Measurements from ENCODE around the gene SPEF2. TPM values are rescaled to one million over a fixed set of nuclear protein-coding genes. Genes with fewer than 3 reads are reported as not detected.

Gene SPEF2
- total RNA-seq, 1 donor from 2014 or later, result 6.9 TPM

DNA sequence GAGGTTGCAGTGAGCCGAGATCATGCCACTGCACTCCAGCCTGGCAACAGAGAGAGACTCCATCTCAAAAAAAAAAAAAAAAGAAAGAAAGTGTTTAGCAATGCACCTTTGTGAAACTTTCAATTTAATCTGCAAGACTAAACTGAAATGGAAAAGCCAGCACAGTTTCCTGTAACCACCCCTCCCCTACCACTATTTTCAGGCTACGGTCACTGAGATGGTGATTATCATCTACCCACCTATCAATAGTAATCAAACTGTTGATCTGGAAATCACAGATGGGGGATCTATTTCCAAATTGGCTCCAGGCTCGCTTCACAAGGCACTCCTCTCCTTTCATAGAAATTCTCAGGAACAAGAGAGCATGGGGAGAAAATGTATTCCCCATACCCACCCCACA, 208.4 kb downstream of the SPEF2 start:
- TF ChIP-seq CTCF (conservative IDR thresholded peaks at IDR 0.05), result no peak
- H3K4me1 Mint-ChIP-seq, result no peaks in the 10 kb centered on the region
- no peaks in the 10 kb centered on the region for H3K27me3 Mint-ChIP-seq (ENCODE audit: low read depth)
- DNase-seq (ENCODE audit: low read depth, low spot score), result no peak
- H3K9me3 Mint-ChIP-seq, result no peaks in the 10 kb centered on the region
- H3K4me3 Mint-ChIP-seq, result no peak overlapping the region
- no peak overlapping the region for H3K27ac Mint-ChIP-seq (ENCODE audit: unreplicated experiment)
- no peaks in the 10 kb centered on the region for H3K36me3 Mint-ChIP-seq (ENCODE audit: low read depth)

GRCh38 chr5:35826554-35826953, 208.9 kb downstream of the SPEF2 start:
- Mint-ChIP-seq H3K27me3 (ENCODE audit: low read depth) (no peaks in the 10 kb centered on the region), H3K4me3 (no peak overlapping the region), H3K27ac (ENCODE audit: unreplicated experiment) (peak overlapping the region; percentile 71), H3K36me3 (ENCODE audit: low read depth) (no peaks in the 10 kb centered on the region), H3K9me3 (no peaks in the 10 kb centered on the region), H3K4me1 (no peaks in the 10 kb centered on the region)
- TF ChIP-seq CTCF (conservative IDR thresholded peaks at IDR 0.05), result no peak
- no peak for DNase-seq (ENCODE audit: low read depth, low spot score)

GRCh38 chr5:35828082-35828598, 210.5 kb downstream of the SPEF2 start:
- no peaks in the 10 kb centered on the region for H3K36me3 Mint-ChIP-seq (ENCODE audit: low read depth)
- no peak for DNase-seq (ENCODE audit: low read depth, low spot score)
- H3K4me1 Mint-ChIP-seq, result no peaks in the 10 kb centered on the region
- no peak for TF ChIP-seq CTCF (conservative IDR thresholded peaks at IDR 0.05)
- no peak overlapping the region for H3K4me3 Mint-ChIP-seq
- H3K9me3 Mint-ChIP-seq, result no peaks in the 10 kb centered on the region
- H3K27ac Mint-ChIP-seq (ENCODE audit: unreplicated experiment), result no peak overlapping the region
- no peaks in the 10 kb centered on the region for H3K27me3 Mint-ChIP-seq (ENCODE audit: low read depth)

- TF ChIP-seq CTCF (conservative IDR thresholded peaks at IDR 0.05), result no peak
- no peaks in the 10 kb centered on the region for H3K4me1 Mint-ChIP-seq
- DNase-seq (ENCODE audit: low read depth, low spot score), result no peak
Measured at GRCh38 chr5:35830587-35830986, 212.9 kb downstream of the SPEF2 start.

DNA sequence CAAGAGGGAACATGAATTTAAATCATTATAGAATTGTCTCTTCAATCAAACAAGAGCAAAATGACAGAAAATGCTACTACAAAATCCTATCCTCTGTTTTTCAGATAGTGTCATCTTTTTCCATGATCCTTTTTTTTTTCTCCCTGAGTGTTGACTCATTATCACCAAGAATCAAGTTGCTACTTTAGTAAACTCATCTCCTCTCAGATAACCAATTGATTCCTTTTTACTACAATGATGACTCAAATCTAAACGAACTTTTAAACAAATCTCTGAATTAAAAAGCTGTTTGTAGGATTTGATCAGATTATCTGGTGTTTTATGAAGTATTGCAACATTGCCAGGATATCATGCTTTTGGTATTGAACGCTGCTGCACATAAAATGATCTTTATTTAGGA, 215.1 kb downstream of the SPEF2 start:
- Mint-ChIP-seq H3K27me3 (ENCODE audit: low read depth) (no peaks in the 10 kb centered on the region), H3K9me3 (no peaks in the 10 kb centered on the region), H3K4me3 (no peak overlapping the region), H3K36me3 (ENCODE audit: low read depth) (no peaks in the 10 kb centered on the region), H3K27ac (ENCODE audit: unreplicated experiment) (no peak overlapping the region), H3K4me1 (no peaks in the 10 kb centered on the region)
- DNase-seq (ENCODE audit: low read depth, low spot score), result no peak
- TF ChIP-seq CTCF (conservative IDR thresholded peaks at IDR 0.05), result no peak

More at GRCh38 chr5:35830587-35830986, 212.9 kb downstream of the SPEF2 start:
- H3K4me3 Mint-ChIP-seq, result no peak overlapping the region
- H3K36me3 Mint-ChIP-seq (ENCODE audit: low read depth), result no peaks in the 10 kb centered on the region
- H3K27me3 Mint-ChIP-seq (ENCODE audit: low read depth), result no peaks in the 10 kb centered on the region
- H3K9me3 Mint-ChIP-seq, result no peaks in the 10 kb centered on the region
- no peak overlapping the region for H3K27ac Mint-ChIP-seq (ENCODE audit: unreplicated experiment)

GRCh38 chr5:35833224-35833623, 215.6 kb downstream of the SPEF2 start:
- Mint-ChIP-seq H3K27ac (ENCODE audit: unreplicated experiment) (no peak overlapping the region), H3K9me3 (no peaks in the 10 kb centered on the region), H3K4me3 (no peak overlapping the region), H3K36me3 (ENCODE audit: low read depth) (no peaks in the 10 kb centered on the region), H3K27me3 (ENCODE audit: low read depth) (no peaks in the 10 kb centered on the region), H3K4me1 (no peaks in the 10 kb centered on the region)
- TF ChIP-seq CTCF (conservative IDR thresholded peaks at IDR 0.05), result no peak
- DNase-seq (ENCODE audit: low read depth, low spot score), result no peak

Measured in neural crest cell (in vitro differentiated cells).